Stromal cell of bone marrow (primary cell): ENCODE measurements around the gene KRT7.
A peak's percentile ranks its signal among the peaks of the same experiment; 100 is the strongest.

Source experiments
- DNase-seq: peaks from one replicate; pipeline ENCODE4 v3.0.0-alpha.2; 2012; ENCODE audit warnings: low read depth

KRT7 gene

DNA sequence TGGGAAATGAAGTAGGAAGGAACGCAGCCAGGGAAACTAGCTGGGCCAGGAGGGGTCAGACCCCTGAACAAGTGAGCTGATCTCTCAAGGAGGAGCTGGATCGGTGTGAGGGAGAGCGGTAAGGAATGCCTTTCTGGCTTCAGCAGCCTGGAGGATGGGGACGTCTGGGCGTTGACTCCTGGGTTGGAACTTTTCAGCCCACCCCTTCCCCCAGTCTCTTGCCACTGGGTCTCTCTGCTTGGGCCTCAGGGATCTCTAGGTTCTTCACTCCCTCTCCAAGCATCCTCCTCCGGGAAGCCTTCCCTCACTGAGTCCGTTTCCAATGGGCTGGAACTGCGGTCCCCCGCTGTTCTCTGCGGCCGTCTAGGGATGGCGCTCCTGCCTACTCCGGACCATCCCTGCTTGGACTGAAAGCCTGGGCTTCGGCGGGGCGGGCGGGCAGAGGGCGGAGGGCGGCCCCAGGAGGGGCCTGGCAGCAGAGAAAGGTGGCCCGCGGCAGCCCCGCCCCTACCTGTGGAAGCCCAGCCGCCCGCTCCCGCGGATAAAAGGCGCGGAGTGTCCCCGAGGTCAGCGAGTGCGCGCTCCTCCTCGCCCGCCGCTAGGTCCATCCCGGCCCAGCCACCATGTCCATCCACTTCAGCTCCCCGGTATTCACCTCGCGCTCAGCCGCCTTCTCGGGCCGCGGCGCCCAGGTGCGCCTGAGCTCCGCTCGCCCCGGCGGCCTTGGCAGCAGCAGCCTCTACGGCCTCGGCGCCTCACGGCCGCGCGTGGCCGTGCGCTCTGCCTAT lies at the start of gene KRT7:
TSS of gene KRT7 (plus strand) at position 570 of the 788 bp plus-strand sequence. CDS start at position 624, 54 bp downstream.
- no peak for DNase-seq

DNA sequence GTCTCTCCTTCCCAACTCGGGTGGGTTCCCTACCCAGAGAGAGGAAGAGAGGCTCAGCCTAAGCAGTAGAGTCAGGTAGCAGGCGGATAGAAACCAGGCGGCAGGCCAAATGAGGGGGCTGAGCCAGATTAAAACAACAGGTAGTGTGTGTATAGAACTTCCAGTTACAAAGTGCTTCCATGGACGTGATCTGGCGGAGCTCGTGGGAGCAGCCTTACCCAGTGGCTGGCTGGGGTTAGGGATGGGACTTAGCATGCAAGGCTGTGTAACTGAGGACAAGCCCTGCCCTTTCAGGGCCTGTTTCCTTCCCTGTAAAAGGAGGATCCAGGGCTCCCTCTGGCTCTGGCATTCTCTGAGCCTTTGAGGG lies 49.5 kb upstream of the KRT7 start:
- no peak for DNase-seq

DNA sequence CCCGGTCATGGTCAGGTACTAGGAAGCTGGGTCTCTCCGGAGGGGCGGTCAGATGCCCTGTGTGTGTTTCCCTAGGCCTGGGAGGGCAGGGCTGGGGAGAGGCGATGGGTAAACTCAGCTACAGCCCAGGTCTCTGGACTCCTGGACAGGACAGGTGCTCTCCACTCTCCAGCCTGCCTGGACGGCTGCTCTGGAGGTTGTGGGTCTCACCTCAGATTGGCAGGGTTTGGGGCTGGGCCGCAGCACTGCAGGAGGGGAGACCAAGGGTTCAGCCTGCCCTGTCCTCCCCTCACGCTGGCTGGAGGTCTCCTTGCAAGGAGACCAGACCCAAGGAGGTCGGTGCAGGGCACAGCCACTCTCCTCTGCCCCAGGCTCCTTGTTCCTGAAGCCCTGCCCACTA lies 49.1 kb upstream of the KRT7 start:
- DNase-seq, result no peak

DNA sequence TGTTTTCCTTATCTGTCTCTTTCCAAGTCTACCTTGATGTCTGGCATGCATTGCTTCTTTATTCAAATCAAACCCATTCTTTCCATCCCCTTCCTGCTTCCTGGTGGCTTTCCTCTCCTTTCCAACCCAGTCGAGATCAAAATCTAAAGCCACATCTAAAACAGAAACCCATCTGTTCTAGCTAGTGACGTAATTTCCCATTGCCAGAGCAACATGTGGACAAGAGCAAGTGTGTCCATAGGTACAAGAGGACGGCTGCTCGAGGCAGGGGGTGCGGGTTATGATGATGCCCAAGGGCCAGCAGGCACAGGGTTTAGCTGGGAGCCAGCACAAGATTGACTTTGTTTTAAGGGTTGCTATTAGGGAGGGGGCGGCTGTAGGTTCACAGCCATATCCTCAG lies 48.2 kb upstream of the KRT7 start:
- no peak for DNase-seq

DNA sequence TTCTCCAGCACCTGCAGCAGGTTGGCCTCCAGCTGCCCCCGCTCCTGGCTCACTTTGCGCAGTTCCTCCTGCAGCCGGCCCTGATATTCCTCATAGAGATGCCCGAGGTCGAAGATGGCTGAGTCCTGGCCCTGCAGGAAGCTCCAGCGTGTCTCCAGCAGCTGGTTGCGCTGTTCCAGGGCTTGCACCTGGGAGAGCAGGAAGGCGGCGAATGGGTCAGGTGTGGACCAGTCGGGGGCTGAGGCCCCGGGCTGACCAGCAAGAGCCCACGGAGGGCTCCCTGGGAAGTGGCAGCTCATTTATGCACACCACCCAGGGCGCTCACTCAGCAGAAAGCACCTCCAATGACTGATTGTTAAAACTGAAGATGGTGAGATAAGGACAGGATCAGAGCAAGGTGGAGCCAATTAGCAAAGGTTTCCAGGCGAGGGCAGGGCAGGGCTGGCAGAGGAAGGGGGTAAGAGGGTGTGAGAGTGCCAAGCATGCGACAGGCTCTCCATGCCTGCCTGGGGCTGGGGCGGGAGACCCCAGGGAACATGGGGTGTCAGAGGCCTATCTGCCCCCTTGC lies 47.6 kb upstream of the KRT7 start:
- DNase-seq, result no peak

DNA sequence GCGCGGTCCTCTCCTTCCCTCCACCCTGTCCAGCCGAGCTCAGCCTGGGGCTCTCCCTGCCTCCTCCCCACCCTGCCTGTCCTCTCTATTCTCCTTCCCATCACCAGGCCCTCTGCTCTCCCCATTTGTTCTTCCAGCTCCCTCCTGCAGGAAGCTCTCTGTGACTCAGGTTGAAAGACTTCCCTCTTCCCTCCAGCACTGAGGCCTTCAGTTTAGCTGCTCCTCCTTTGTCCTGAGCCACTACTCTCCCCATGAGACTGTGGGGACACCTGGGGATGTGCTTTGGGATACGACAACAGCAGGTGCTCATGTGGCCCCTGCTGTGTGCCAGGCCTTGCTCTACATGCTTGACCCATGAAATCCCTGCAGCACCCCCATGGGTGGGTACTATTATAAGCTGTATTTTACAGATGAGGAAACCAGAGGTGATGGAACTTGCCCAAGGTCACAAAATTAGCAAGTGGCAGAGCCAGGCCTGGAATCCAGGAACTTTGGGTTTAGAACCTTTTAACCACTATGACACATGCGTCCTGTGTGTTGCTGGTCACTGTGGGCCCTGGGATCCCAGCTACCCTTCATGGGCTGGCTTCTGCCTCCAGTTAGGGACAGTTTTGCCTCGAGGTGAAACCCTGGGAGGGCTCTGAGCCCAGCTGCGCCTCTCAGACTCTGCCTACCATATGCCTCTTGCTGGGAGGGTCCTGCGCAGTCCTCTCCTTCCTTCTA lies 46.8 kb upstream of the KRT7 start:
- DNase-seq, result peak; percentile 45

DNA sequence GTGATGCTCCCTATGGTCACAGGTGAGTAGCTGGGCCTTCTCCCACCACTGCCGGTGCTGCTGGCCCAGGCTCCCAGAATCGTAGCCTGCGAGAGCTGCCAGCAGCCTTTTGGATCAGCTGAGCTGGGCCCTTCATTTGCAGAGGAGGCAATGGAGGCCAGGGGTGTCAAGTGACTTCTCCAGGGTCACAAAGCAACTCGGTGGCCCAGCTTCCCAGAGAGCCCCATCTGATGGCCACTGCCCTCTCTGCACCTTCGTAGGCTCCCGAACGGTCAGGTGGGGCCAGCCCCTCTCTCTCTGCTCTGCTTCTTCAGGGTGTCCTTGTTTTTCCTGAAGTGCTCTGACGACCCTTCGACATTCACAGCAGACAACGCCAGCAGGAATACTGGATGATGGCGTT lies 45.8 kb upstream of the KRT7 start:
- DNase-seq, result no peak

DNA sequence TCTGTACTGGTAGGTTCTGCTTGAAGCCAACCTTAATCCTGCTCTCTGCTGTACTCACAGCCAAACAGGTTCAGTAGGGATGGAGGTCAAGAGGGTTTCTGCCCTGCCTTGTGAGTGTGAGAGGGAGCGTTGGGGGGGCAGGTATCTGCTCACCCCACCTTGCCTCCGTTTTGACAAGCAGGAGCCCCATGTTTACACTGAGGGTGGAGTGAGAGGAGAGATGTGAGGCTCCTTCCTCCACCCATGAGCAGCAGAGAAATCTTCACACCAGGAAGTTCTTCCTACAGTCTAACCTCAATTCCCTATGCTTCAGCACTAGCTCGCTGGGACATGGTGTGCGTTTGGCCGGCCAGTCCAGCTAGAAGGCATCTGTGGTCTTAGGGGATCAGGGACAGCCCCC lies 45.4 kb upstream of the KRT7 start:
- DNase-seq, result no peak

DNA sequence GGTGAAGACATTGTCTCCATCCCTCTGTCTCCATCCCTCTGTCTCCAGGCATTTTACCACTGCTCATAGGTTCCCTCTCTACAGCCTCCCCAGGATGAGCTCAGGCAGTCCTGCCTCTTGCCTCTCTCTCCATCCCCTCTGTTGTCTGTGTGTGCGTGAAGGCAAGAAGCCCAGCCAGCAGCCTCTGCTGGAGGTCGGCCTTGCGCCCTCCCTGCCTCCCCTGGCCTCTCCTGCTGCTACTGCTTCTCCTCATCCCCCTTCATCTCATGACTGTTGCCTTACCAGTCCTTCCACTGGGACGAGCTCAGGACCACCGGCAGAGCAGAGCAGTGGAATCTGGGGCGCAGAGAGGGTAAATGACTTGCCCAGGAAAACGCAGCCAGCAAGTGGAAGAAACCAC lies 44.4 kb upstream of the KRT7 start:
- DNase-seq, result no peak

DNA sequence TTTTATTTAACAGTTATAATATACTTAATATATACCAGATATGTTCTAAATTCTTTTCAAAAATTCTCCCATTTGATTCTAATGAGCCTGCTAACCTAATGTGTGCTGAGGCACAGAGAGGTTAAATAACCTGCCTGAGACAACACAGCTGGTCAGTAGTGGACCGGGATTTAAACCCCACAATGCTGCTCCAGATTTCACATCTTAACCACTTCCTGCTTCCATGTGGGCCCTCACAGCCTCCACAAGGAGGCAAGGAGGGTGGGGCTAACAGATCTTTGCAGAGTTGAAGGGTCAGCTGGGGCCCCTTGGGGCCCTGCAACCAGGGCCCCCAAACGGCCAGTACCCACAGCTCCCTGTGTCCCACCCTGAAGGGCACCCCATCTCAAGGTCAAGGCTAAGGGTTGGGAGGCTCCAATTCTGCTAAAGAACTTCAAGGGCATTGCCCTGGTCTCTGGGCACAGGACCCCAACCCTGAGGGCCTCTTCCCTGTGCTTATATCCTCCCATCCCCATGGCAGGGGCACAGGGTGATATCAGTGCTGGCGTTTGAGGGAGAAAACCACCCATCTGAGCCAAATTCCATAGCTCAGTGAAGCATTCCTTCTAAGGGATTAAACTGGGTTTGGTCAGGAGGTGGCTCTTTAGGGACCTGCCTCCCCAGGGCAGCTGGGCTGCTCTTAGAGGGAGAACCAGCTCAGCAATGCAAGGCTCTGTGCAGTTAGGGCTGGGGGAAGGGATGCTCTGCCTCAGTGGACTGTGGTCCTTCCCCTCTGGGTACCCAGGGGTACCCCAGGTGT lies 43.5 kb upstream of the KRT7 start:
- DNase-seq, result no peak

DNA sequence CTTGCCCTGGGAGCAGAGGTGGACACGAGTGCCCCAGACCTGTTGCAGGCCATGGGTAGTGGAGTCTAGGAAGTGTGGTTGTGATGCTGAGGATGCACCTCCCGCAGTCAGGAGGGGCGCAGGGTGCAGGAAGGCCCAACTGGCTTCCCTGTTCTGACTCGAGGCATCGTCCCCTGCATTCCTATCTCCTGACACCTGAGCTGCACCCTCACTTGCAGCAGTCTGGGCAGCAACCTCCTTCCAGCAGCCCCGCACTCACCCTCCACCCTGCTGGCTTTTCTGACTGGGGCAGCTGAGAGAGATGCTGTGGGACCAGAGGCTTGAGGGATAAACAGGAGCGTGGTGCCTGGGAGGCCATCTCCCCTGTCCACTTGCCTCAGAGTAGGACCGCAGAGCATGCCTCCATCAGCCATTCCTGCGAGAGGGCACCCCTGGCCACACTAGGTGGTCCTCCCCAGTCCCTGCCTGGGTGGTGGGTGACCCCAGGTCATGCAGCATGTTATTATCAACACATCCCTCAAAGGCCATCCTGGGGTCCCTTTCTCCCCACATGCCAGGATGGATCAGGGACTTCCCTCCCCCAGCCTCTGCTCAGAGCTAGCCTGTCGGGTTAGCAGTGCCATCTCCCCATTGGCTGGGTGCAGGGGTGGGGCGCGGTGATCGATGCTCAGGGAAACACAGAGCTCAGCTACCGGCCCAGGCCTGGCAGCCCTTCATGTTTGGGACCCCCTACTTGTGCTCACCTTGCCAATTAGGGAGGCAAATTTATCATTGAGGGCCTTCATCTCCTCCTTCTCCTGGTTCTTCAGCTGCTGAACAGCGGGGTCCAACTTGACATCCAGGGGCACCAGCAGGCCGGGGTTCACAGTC lies 41.9 kb upstream of the KRT7 start:
- DNase-seq, result no peak

DNA sequence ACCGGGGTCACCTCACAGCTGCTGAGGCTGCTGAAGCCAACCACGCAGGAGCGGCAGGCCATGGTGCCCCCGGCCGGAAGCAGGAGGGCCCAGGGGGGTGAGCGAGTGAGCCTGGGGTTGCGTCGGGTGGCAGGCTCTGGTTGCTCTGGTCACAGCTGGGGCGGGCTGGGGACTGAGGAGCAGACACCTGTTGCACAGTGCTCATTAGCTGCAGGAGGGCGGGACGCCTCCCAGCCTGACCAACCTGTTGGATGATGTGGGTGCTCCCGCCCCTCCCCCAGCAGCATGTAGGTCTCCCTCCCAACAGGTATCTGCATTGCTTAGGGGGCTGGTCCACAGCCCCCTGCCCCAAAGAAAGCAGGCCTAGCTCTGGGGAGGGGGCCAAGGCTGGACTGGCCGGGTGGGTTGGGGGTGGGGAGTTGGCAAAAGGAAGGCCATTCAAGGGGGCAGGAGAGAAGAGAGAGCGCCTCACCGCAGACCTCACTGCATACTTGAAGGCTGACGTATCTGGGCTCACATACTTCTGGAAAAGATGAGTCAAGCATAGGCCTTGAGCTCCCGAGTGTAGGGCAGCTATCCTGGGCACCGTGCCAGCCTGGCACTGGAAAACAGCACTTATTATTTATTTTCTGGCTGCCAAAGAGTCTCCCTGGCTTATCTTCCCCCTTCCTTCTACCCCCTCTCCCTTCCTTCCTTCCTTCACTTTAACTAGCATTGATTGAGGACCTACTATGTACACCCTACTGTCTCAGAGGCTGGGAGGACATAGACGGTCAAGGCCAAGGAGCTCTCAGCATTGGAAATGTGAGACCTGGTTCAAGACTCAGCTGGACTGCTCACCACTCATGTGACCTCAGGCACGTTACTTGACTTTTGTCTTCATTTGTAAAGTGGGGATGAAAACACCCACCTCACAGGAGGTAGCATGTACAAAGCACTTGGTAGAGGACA lies 40.9 kb upstream of the KRT7 start, which contains the start of gene KRT80:
TSS of gene KRT80 (minus strand) at position 174 of the 951 bp plus-strand sequence. CDS start at position 62, 112 bp downstream.
- DNase-seq, result peak; percentile 98

DNA sequence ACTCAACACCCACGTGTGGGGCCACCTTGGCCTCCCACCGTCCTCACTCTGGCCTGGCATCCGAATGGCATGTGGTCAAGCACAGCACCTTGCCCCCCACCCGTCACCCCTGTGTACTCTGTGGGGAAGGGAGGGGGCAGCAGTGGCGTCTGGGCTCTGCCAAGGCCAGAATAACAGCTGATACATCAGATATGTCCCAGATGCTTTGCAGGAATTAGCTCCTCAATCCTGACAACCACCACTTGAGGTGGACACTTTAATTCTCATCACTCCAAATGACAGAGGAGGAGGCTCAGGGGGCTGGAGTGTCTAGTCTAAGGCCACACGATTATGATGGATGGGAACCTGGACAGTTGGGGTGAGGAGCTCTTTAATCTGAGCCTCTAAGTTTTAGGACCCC lies 39.5 kb upstream of the KRT7 start:
- no peak for DNase-seq

DNA sequence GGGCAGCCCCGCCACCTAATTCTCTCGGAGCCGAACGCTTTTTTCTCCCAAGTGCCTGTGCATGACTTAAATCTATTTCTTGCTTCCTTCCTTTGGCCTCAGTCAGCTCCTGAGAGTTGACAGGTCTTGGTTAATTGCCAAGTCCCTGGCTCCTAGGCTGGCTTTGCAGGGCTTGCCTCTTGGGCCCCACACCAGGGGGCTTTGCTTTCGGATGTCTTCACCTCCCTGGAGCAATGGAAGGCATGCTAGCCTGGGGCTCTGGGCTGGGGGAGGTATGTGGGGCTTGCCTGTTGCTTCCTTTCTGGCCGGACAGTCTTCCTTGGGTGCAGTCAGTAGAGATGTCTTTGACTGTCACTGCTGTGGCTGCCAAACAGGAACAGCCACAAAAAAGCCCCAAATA lies 39.1 kb upstream of the KRT7 start:
- no peak for DNase-seq

DNA sequence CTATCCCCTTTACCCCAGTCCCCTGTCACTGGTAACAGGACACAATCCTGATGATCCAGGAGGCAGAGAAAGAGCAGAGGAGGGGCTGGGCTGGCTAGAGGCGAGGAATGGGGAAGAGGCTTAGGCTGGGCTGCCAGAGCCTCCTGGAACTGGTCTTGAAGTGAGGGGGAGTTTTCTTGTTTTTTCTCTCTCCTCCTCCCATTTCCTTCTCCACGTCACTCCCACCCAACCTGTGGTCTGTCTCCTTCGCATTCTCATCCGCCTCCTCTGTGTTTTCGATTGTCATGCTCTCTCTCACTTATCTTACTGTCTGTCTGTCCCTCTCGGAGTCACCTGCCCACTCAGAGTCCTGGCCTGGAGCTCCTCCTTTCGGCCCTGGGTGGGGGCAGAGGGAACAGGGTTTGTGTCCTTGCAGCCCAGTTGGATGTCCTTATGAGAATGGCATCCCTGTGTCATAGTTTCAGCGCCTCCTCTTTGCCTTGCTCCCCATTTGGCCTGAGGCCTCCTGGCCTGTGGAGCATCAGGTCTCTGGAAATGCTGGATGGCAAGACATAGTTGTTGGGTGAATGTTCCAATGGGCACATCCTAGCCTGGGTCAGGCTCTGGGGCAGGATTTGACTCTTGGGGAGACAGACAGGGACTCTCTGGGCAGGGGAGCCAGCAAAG lies 37.8 kb upstream of the KRT7 start:
- no peak for DNase-seq

DNA sequence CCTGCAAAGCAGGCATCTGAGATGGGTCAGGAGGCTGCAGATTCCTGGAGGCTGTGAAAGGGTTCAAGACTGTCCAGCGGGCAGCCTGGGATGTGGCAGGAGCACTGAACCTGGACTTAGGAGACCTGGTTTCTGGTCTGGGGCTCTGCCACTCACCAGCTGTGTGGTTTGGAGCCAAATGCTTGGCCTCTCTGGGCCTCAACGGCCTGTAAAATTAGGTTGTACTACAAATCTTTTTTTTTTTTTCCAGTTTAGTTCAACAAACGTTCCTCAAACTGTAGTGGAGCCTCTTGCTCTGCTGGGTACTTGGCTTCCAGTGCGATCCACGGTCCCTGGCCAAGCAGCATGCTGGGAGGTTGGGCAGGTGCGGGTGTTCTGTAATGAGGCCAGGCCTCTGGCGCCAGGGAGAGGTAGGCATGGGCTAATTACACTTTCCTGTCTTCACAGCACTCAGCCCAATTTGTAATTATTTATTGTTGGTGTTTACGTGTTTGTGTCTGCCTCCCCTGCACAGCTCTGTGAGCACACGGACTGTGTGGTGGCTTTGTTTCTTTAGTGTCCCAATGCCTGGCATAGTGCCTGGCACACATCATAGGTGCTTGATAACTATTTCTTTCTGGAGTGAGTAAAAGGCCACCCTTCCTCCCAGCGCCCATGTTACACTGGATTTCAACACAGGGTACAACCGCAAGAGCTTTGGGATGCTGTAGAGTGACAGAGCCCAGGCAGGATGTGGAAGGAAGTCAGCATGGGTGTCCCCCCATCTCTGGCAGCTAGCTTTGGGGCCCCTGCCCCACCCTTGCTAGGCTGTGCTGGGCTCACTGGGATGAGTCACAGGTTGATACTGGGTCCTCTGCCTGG lies 35.4 kb upstream of the KRT7 start:
- no peak for DNase-seq

DNA sequence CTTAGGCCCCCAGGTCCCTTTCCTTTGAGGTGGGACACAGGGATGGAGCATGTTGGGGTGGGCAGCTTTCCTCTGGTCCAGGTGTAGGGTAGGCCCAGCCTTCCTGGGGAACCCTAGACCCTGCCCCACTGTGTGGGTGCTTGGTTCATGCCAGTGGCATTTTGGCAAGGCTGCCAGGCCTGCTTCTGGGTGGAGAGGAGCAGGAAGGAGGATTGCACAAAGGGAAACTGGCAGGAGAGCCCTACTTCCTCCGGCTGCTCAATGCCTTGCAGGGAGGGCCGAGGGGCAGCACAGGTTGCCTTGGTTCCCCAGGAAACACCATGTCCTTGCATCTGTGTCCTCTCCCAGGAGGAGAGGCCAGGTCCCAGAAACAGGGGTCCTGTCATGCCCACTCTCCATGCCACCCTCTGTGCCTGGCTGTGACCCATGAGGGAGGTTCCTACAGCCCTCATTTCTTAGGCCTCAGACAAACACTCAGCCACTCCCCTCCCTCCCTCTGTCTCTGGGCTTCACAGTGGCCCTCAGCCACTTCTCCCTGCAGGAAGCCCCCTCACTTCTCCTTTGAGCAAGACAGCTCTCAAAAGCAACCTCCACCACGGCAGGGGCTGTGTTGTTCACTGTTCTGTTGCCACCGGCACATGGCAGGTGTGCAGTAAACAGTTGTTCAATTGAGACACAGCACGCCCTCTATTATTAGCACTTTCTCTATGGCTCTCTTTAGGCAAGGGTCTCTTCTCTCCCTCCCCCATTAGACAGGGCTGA lies 34.4 kb upstream of the KRT7 start:
- DNase-seq, result no peak
